GM18498 (cell line): ENCODE data around the gene LENG8.
"Not testable (repeated sequence)": the region's sequence is repeated elsewhere in the genome, so short reads cannot be mapped to it uniquely, and the experiment has no call there.

Source experiments
- ATAC-seq: cut with Tn5 transposase; IDR thresholded peaks from one replicate; pipeline ENCODE4 v1.9.1; 2021; ENCODE audit warnings: mild to moderate bottlenecking, moderate library complexity; ENCODE audit not compliant: unreplicated experiment

The LENG8 gene

GRCh38 chr19:54460230-54461005 lies 11.4 kb downstream of the LENG8 start:
- ATAC-seq, result no peak

DNA sequence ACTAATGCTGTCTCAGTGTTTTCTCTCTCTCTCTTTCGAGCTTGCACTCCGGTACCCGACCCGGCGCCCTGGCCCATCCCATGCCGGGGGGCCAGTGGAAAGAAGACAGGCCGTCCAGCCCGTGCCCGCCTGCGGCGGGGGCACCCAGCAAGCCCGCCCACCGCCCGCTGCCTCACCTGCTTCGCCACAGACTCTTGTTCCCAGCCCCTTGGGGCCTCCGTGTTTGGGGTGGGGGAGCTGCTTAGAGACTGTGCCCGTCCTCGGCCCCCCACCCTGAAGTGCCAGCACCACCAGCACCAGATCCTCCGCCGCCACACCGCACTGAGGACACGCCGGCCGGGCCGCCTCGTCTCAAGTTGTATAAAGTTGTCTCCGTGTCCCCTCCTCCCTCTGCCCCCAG lies 12.2 kb downstream of the LENG8 start:
- ATAC-seq, result no peak

- no peak for ATAC-seq
Measured at GRCh38 chr19:54461613-54462012, 12.6 kb downstream of the LENG8 start.

DNA sequence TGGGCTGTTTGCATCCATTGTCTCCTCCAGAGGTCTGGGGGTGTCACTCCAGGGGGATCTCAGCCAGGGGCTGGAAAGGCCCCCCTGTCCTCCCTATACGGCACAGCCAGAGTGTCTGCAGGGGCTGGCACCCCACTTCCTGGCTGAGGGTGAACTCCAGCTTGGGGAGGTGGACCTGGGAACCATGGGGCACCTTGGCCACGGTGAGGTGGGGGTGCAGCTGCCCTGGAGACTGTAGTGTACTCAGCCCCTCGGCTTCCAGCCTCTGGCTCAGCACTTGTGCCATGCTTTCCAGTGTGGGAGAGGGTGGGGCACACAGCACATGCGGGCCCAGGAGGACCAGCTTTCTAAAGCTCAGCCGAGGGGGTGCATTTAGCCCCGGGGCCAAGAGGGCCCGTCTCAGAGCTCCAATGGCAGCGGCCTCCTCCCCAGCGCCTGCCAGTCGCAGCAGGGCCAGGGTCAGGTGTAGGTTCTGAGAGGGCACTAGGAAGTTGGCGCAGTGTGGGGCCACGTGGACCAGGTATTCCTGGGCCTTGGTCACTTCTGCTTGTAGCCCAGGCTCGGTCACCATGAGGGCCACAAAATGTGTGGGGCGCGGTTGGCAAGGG lies 13.2 kb downstream of the LENG8 start:
- no peak for ATAC-seq

- ATAC-seq, result peak; percentile 24
Measured at GRCh38 chr19:54462655-54463530, 13.9 kb downstream of the LENG8 start.

- ATAC-seq, result peak; percentile 60
Measured at GRCh38 chr19:54463531-54464043, 14.6 kb downstream of the LENG8 start, which contains the start of gene LENG9. Gene LENG9, minus strand, starts transcription at chr19:54463778. Its CDS starts 252 bp downstream, at chr19:54463526.

GRCh38 chr19:54464044-54464629 lies 15.1 kb downstream of the LENG8 start:
- peak; percentile 40 for ATAC-seq

DNA sequence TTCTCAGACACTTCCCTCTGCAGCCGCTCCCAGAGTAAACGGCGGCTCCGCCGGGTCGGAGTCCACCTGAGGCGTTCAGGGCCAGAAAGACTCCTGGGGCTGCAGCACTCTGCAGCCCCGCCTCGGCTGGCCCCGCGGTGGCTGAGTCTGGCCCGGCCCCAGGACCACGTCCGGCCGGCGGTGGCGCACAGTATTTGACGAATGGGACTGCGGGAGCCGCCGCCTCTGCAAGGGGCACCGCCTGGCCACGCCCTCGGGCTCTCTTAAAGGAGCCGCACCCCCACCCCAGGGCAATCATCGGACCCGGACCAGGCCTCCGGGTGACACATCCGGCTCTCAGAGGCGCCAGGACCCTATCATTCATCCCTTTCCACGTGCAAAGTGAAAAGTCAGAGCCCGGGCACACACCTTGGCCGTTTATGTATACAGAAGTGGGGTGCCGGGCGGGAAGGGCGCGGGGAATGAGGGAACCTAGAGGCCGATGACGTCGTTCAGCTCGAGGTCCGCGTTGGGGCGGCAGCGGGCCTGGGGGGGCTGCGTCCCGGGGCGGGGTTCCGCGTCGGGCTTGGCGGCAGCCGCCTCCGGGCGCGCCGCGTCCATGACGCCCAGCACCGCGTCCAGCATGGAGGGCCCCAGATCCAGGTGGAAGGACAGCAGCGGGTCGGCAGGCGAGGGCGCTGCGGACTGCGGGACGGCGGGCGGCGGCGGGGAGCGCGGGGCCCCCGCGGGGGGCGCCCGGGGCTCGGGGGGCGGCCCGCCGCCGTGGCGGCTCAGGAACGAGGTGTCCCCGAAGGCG lies 15.8 kb downstream of the LENG8 start:
- peak; percentile 51 for ATAC-seq

DNA sequence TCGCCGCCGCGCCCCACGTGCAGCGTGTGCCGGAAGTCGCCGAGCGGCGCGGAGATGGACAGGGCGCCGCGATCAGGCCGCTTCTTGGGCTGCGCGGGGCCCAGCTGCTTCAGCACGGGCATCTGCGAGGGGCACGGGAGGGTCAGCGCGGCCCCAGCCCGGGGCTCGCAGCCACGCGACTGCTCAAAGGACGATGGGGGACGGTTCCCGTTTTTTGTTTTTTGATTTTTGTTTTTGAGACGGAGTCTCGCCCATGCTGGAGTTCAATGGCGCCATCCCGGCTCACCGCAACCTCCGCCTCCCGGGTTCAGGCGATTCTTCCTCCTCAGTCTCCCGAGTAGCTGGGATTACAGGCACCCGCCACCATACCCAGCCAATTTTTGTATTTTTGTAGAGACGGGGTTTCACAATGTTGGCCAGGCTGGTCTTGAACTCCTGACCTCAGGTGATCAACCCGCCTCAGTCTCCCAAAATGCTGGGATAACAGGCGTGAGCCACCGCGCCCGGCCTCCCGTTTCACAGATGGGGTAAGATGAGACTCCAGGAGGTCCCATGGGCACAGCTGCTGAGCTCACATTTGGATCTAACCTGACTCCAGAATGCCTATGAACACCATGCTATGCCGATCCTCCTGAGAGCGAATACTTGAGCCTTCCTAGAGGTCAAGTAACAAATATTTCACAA lies 16.6 kb downstream of the LENG8 start:
- no peak for ATAC-seq

- ATAC-seq, result not testable (repeated sequence)
Measured at GRCh38 chr19:54466110-54466480, 17.1 kb downstream of the LENG8 start.

- no peak for ATAC-seq
Measured at GRCh38 chr19:54469496-54469934, 20.5 kb downstream of the LENG8 start.

DNA sequence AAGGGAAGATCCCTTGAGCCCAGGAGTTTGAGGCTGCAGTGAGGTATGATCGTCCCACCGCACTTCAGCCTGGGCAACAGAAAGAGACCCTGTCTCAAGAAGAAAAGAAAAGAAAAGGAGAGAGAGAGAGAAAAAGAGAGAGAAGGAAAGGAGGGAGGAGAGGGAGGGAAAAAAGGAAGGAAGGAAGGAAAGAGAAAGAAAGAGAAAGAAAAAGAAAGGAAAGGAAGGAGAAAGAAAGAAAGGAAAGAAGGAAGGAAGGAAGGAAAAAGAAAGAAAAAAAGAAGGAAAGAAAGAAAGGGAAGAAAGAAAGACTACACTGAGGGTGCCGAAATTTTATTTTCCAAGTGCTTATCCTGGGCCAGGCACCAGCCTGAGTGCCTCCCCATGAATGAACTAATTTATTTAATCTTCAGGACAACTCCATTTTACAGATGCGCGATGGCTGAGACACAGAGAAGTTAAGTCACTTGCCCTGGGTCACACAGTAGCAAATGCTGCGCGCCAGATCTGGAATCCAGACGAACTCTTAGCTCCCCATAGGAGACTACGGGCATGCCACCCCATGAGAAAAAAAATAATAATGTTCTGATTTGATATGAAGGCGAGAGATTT lies 21.4 kb downstream of the LENG8 start:
- ATAC-seq, result no peak

GRCh38 chr19:54470991-54471782 lies 22.2 kb downstream of the LENG8 start:
- no peak for ATAC-seq

DNA sequence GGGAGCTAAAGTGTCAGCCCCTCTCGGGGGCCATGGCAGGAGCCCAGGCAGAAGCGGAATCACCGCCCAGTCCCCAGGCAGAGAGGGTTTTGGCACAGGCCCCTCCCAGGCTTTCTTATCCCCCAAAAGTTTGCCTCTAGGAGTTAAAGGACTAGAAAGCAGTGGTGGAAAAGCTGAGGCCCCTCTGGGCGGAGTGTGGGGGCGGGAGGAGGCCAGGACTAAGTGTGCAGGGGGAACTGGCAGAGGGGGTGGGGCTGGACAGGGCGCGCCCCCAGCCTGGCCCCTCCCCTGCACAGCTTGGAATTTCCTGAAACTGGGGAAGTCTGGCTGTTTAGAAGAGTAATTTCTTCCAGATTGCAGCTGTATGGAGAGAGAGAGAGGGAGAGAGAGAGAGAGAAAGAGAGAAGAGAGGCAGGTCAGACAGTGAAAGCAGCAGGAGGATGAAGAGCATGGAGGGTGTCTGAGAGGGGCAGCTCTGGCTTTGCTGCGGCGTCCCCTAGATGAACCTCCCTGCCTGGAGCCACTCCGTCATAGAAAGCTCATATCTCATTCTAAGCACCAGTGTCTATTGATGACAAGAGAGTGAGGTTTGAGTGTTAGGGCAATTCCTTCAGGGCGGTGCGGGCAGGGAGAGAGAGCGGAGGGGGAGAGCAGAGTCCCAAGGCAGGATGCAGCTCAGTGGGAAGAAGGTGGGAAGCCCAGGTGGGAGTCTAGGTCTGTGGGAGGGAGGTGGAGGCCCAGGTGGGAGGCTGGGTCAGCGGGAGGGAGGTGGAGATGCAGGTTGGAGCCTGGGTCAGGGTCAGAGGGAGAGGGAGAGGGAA lies 24.3 kb downstream of the LENG8 start, which contains the start of gene CDC42EP5:
CDC42EP5 (minus strand) TSS at position 226 of the 821 bp plus-strand sequence. CDS start 7,749 bp downstream, outside the sequence.
- ATAC-seq, result no peak

GRCh38 chr19:54473892-54474372 lies 24.9 kb downstream of the LENG8 start:
- ATAC-seq, result no peak

- no peak for ATAC-seq
Measured at GRCh38 chr19:54475706-54476105, 26.7 kb downstream of the LENG8 start.

GRCh38 chr19:54477650-54478049 lies 28.7 kb downstream of the LENG8 start:
- ATAC-seq, result no peak
